Colon (tissue), 2 donors: ENCODE measurements around the gene HECTD2.
"Not testable (repeated sequence)": the region's sequence is repeated elsewhere in the genome, so short reads cannot be mapped to it uniquely, and the experiment has no call there.

Source experiments
- FAIRE-seq: peaks from 2 replicates; lab custom pipeline; 2012; peaks lifted over from hg19 to GRCh38; lab: Jason Lieb, UNC
- donor health status: control.
- donor health status: control.

Gene HECTD2

DNA sequence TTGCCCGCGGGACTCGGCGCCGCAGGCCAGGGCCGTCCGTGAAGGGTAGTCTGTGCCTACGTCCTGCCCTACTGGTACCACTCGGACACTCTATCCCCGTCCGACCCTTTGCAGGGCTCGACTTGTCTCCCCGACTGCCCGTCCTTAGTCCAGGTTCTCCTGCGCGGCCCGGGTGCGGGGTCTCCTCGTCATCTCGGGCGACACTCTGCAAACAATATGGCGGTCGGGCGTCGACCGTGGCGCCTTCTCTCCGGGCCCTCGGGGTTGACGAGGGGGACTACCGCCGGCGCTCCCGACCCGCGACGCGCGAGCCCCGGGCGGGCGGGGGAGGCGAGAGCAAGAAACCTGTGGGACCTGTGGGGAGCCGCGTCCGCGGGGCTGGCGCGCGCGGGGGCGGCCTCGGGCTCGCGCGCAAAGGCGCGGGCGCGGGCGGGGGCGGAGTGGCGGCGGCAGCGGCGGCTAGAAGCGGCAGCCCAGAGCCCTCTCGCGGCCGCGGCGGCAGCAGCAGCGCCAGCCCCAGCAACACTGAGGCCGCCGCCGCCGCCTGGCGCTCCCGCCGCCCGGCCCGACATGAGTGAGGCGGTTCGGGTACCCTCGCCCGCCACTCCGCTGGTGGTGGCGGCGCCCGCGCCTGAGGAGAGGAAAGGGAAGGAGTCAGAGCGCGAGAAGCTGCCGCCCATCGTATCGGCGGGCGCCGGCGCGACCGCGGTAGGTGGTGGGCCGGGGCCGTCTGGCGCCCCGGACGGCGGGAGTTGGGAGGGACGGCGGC lies at the start of gene HECTD2:
TSS of gene HECTD2 (plus strand) at position 476 of the 769 bp plus-strand sequence. CDS start at position 571, 95 bp downstream.
- no peak for FAIRE-seq

- no peak for FAIRE-seq
These were observed 49.7 kb upstream of the HECTD2 start for GRCh38 chr10:91360461-91360860.

DNA sequence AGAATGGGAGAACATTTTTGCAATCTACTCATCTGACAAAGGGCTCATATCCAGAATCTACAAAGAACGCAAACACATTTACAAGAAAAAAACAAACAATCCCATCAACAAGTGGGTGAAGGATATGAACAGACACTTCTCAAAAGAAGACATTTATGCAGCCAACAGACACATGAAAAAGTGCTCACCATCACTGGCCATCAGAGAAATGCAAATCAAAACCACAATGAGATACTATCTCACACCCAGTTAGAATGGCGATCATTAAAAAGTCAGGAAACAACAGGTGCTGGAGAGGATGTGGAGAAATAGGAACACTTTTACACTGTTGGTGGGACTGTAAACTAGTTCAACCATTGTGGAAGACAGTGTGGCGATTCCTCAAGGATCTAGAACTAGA lies 44.6 kb upstream of the HECTD2 start:
- not testable (repeated sequence) for FAIRE-seq

GRCh38 chr10:91366704-91367103 lies 43.4 kb upstream of the HECTD2 start:
- FAIRE-seq, result no peak

DNA sequence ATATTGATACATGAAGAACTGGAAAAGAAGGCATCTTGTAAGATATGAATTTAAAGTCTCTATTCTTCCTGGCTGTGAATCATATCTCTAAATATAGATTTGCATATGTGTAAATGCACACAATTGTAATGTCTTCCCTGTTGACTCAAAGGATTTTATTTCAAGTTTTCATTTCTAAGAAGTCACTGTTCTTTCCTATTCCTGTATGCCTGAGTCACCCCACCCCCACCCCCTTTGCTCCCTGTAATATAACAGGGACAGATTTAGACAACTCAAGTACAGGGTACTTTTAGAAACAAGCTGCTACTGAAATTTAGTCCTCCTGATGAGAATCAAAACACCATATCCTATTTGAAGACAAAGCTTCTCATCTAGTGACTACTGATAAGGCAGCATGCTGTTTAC lies 43.0 kb upstream of the HECTD2 start:
- no peak for FAIRE-seq

DNA sequence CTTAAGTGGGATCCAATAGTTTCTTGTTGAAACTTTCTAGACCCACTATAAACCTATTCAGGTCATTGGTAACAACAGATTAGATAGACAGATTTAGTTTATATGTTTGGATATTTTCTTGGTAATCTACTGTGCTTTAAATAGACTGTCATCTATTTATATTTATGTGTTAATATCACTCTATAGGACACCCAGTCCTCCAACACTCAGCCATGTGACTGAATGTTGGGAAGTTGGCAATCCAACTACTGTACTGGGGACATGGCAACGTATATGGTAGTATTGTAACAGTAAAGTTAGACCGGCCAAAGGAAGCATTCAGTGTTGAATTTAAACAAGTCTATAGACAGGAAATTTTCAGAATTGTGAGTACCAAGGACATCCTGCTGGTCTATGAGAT lies 42.6 kb upstream of the HECTD2 start:
- no peak for FAIRE-seq

DNA sequence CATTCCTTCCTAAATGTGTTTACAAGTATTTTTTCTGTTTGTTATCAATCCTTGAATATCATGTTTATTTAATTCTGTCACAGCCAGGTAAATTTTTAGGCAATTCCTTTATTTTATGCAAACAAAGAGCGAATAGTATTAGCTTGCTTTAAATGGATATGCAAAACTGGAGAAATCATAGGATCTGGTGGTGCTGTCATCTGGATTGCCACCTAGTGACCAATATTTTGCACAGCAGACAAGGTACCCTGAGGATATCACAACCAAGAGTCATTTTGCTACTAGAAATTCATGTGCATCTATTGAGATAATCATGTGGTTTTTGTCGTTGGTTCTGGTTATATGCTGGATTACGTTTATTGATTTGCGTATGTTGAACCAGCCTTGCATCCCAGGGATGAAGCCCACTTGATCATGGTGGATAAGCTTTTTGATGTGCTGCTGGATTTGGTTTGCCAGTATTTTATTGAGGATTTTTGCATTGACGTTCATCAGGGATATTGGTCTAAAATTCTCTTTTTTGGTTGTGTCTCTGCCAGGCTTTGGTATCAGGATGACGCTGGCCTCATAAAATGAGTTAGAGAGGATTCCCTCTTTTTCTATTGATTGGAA lies 40.1 kb upstream of the HECTD2 start:
- FAIRE-seq, result not testable (repeated sequence)

- peak; percentile 21 for FAIRE-seq
These were observed 36.1 kb upstream of the HECTD2 start for GRCh38 chr10:91374052-91374451.

GRCh38 chr10:91378061-91378460 lies 32.1 kb upstream of the HECTD2 start:
- no peak for FAIRE-seq

DNA sequence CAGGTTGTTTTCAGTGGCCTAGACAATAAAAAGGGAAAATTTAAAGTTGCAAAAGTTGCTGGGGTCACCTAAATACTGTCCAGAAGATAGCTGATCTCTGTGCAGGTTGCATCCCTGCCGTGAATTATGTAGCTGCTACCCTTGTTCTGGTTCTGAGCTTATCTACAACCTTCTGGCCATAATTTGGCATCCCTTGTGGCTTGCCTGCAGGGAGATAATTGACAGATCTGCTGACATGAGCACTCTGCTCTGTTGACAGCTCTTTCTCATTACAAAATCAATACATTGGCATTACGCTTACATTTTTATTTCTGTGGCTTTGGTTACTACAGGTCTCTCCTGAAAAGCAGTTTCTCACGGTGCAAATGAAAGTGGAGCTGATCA lies 29.3 kb upstream of the HECTD2 start:
- FAIRE-seq, result no peak

DNA sequence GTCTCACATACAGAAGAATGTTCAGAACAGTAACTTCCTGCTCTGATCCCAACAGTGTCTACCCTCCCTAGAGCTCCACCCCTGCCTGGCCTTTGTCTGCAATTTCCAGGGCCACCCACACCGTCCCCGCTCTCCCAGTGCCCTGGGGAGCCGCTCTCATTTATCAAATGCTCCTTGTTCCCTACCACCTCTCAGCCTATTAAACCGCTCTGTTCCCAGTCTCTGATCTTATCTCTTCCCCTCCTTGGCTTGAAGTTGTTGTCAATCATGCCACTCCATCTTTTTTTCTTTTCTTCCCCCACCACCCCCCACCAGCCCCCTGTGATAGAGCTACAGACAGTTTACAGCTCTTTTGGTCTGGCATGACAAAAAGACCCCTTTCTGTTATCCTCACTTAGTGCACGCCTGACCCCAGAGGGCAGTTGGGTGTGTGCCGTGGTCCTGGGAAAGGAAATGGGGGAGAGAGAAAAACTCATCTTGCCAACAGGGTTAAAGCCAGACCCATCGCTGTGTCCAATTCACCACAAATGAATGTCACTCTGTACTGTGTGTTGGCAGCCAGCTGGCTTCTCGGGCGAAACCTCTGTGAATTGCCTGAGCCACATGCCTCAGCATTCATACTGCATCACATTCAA lies 28.8 kb upstream of the HECTD2 start:
- no peak for FAIRE-seq

DNA sequence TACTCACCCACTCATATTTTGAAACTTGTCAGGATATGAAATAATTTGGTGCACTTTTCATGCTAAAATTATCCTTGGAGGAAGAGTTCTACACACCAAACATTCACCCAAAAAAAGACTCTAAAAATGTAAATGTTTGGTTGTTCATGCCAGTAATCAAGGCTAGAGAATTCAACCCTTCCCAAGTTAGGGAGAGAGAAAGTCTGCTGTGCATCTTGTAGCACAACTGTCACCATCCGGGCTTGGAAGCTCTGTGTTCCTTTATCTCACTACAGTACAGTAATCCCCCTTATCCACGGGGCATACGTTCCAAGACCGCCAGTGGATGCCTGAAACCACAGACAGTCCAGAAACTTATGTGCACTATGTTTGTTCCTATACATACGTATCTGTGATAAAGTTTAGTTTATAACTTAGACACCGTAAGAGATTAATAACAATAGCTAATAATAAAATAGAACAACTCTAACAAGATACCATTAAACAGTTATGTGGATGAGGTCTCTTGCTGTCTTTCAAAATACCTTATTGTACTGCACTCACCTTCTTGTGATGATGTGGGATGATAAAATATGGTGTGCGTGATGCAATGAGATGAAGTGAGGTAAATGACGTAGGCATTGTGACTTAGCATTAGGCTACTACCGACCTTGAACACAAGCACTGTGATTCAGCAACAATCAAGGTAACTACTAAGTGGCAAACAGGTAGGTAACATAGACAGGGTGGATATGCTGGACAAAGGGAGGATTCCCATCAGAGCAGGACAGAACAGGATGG lies 24.6 kb upstream of the HECTD2 start:
- no peak for FAIRE-seq

- peak; percentile 66 for FAIRE-seq
These were observed 20.3 kb upstream of the HECTD2 start for GRCh38 chr10:91389636-91390512.

DNA sequence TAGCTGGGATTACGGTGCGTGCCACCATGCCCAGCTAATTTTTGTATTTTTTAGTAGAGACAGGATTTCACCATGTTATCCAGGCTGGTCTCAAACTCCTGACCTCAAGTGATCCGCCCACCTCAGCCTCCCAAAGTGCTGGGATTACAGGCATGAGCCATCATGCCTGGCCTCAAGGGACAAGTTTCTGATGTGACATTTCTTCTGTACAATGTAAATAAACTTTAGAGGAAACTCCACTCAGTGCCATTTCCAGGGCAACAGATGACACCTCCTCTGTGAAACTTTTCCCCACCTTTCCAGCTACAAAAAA lies 19.7 kb upstream of the HECTD2 start:
- not testable (repeated sequence) for FAIRE-seq

DNA sequence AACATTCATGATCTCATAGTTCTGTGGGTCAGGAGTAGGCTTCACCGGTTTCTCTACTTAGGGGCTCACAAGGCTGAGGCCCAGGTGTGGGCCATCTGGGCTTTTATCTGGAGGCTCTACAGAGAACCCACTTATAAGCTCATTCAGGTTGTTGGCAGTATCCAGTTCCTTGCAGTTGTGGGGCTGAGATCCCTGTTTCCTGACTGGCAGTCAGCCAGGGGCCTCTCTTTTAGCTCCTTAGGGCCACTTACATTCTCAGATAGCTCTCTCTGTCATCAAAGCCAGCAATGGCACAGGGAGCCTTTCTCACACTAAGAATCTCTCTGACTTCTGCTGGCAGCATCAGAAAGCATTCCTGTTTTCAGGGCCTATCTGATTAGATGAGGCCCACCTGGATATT lies 18.2 kb upstream of the HECTD2 start:
- no peak for FAIRE-seq

GRCh38 chr10:91406322-91406721 lies 3.8 kb upstream of the HECTD2 start:
- no peak for FAIRE-seq

DNA sequence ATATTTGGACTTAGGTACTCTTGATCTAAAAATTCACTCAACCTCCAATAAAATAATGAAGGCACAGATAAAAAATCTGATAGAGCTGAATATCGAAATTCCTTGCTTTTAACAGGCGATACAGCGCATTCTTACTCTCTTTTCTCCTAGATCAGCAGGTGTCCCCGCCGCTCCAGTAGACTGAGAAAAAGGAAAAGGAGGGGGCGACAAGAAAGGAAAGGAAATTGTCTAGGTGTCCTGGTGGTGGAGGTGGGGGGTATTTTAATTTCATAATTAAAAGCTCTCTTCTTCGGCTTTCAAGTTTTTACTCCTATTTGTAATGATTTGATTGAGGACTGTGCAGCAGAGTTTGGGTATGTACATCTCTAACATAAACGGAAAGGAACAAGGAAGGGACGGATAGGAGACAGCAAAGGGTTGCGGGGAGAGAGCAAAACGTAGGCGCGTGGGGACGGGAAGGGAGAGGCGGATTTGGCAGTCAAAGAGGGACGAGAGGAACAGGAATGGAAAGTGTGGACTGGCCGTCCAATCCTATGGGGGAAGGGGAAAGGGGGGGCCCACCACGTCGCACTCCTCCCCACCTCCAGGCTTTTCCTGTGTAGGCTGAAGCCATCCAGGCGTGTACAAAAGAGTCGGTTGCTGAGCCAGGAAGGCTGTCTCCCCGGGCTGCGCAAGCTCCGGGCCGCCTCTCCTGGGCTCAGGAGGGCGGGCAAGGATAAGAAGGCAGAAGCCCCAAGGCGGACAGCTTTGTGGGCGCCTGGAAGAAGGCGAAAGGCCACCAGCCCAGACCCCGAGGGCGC lies 875 bp upstream of the HECTD2 start:
- no peak for FAIRE-seq

- no peak for FAIRE-seq
These were observed 661 bp downstream of the HECTD2 start for GRCh38 chr10:91410638-91411371.

- no peak for FAIRE-seq
These were observed 1.5 kb downstream of the HECTD2 start for GRCh38 chr10:91411621-91412020.
